Panc1 (cell line): ENCODE measurements around the gene SEPTIN2. TPM values are rescaled to one million over a fixed set of nuclear protein-coding genes. Genes with fewer than 3 reads are reported as not detected.

Experiments
- ATAC-seq: fragments of 200-7000 bp; cut with Tn5 transposase; 2 replicates; pipeline ENCODE4 v1.9.1; 2020; ENCODE audit warnings: mild to moderate bottlenecking, moderate library complexity
- BruUV-seq: library from RNA; stranded (reverse); fragments of 400-500 nt; replicated peaks from 2 replicates; lab custom pipeline; 2021; lab: Mats Ljungman, UMichigan
- CTCF ChIA-PET: fragments of 300-600 bp; sonication (Branson Sonifier 250); formaldehyde crosslinking; loops from one replicate; lab custom pipeline; 2022; ENCODE audit warnings: antibody characterized with exemption; lab: Charles Lee
- POLR2A ChIA-PET: fragments of 300-600 bp; sonication (Branson Sonifier 250); formaldehyde crosslinking; loops from one replicate; lab custom pipeline; 2022; ENCODE audit warnings: antibody characterized with exemption; lab: Charles Lee
- DNase-seq: peaks from one replicate; pipeline ENCODE4 v3.0.0-alpha.2; 2010; ENCODE audit warnings: low read depth, low spot score
- H3K27ac ChIP-seq: 2 replicates; pipeline ENCODE4 v1.5.1; 2011; ENCODE audit warnings: mild to moderate bottlenecking, low read length, inconsistent platforms
- H3K27me3 ChIP-seq: fragments of 200-500 bp; sonication (Bioruptor generic); 2 replicates; pipeline ENCODE4 v1.6.0; 2014; ENCODE audit warnings: low read length, inconsistent platforms; ENCODE audit not compliant: control insufficient read depth, insufficient read depth
- H3K36me3 ChIP-seq: fragments of 200-500 bp; sonication (Bioruptor generic); 2 replicates; pipeline ENCODE4 v1.5.1; 2014; ENCODE audit warnings: inconsistent platforms, mild to moderate bottlenecking, low read length, moderate library complexity; ENCODE audit not compliant: control insufficient read depth, insufficient read depth
- H3K4me1 ChIP-seq: 2 replicates; pipeline ENCODE4 v1.5.1; 2011; ENCODE audit warnings: inconsistent platforms, mild to moderate bottlenecking, low read length, moderate library complexity; ENCODE audit not compliant: control insufficient read depth, insufficient read depth
- H3K4me3 ChIP-seq, 2 experiments: 2 replicates each; pipeline ENCODE4 v1.5.1; 2011 to 2012; ENCODE audit warnings: low read depth in 2 of 2, low read length in 2 of 2, mild to moderate bottlenecking in 2 of 2, inconsistent platforms in 1 of 2, moderate library complexity in 1 of 2
- H3K9me3 ChIP-seq: fragments of 200-500 bp; sonication (Bioruptor generic); 2 replicates; pipeline ENCODE4 v1.5.1; 2014; ENCODE audit warnings: low read depth, mild to moderate bottlenecking, inconsistent platforms, low read length, moderate library complexity; ENCODE audit not compliant: control insufficient read depth, insufficient read depth
- CTCF ChIP-seq: fragments of 450-650 bp; IDR thresholded peaks from 2 replicates; pipeline ENCODE4 v1.5.1; 2017; ENCODE audit warnings: mild to moderate bottlenecking
- POLR2AphosphoS5 ChIP-seq: IDR thresholded peaks from 2 replicates; pipeline ENCODE4 v1.6.1; 2012; ENCODE audit warnings: mild to moderate bottlenecking, low read depth, low read length, moderate library complexity
- REST ChIP-seq, 2 experiments: IDR thresholded peaks; 2 replicates each; pipeline ENCODE4 v1.6.1; 2011 to 2012; ENCODE audit warnings: low read depth in 2 of 2, control low read depth in 1 of 2, low read length in 1 of 2, mild to moderate bottlenecking in 1 of 2, moderate library complexity in 1 of 2; ENCODE audit not compliant: insufficient read depth in 1 of 2
- SIN3A ChIP-seq: IDR thresholded peaks from 2 replicates; pipeline ENCODE4 v1.6.1; 2012; ENCODE audit warnings: low read depth, mild to moderate bottlenecking, low read length, moderate library complexity, borderline replicate concordance; ENCODE audit not compliant: insufficient read depth
- TCF7L2 ChIP-seq: IDR thresholded peaks from 2 replicates; pipeline ENCODE4 v1.6.1; 2011; ENCODE audit warnings: mild to moderate bottlenecking, low read depth, low read length, inconsistent platforms
- in situ Hi-C: cut with HindIII; loops from 2 replicates; pipeline ENCODE4 v1.10.0; 2016; ENCODE audit warnings: low sequenced_read_pairs, low pct_unique_long_range_greater_than_20kb
- intact Hi-C: fragments of 100-400 bp; cut with micrococcal nuclease; formaldehyde crosslinking; loops from one replicate; pipeline ENCODE4 v1.10.0; 2022; ENCODE audit not compliant: unreplicated experiment
- total RNA-seq: library from RNA; stranded (reverse); gene quantifications from one replicate; pipeline ENCODE4 v1.2.1, GENCODE V29; 2021; ENCODE audit not compliant: unreplicated experiment

The SEPTIN2 gene
- total RNA-seq, 1 experiment from 2014 or later = 303 TPM

- no peak for TF ChIP-seq SIN3A
- no peak for TF ChIP-seq POLR2AphosphoS5
- no peak for TF ChIP-seq TCF7L2
- no peak for TF ChIP-seq CTCF
- TF ChIP-seq REST (IDR thresholded peaks at IDR 0.05; ENCODE audit: insufficient read depth in 1 of 2, low read depth in 2 of 2, low read length in 1 of 2) = no peak
- H3K36me3 ChIP-seq = no peaks in the 10 kb centered on the region
- POLR2A ChIA-PET = no interaction called here
- CTCF ChIA-PET = no interaction called here
- no peaks in the 10 kb centered on the region for H3K27me3 ChIP-seq
- no TSS peak for BruUV-seq
- no peak overlapping the region for H3K4me3 ChIP-seq
- H3K27ac ChIP-seq = no peak overlapping the region
- no peak for DNase-seq
- no peak for ATAC-seq
- intact Hi-C loops = no loop called here
- in situ Hi-C loops = no loop called here
- H3K9me3 ChIP-seq = no peaks in the 10 kb centered on the region
- H3K4me1 ChIP-seq = no peaks in the 10 kb centered on the region
These were observed 74.0 kb downstream of the SEPTIN2 start for GRCh38 chr2:241389697-241390096.

- Histone ChIP-seq H3K27me3 (no peaks in the 10 kb centered on the region), H3K36me3 (no peaks in the 10 kb centered on the region), H3K4me3 (no peak overlapping the region), H3K4me1 (no peaks in the 10 kb centered on the region), H3K9me3 (no peaks in the 10 kb centered on the region), H3K27ac (no peak overlapping the region)
- intact Hi-C loops = no loop called here
- BruUV-seq = no TSS peak
- POLR2A ChIA-PET = no interaction called here
- no peak for ATAC-seq
- in situ Hi-C loops = no loop called here
- CTCF ChIA-PET = no interaction called here
- TF ChIP-seq REST (IDR thresholded peaks at IDR 0.05; ENCODE audit: insufficient read depth in 1 of 2, low read depth in 2 of 2, low read length in 1 of 2) = no peak
- TF ChIP-seq POLR2AphosphoS5 = no peak
- TF ChIP-seq TCF7L2 = no peak
- no peak for DNase-seq
These were observed 74.8 kb downstream of the SEPTIN2 start for GRCh38 chr2:241390301-241391206.
